ENCODE results near the gene NLGN1. TPM values are rescaled to one million over a fixed set of nuclear protein-coding genes. Genes with fewer than 3 reads are reported as not detected.
"Not testable (repeated sequence)": the region's sequence is repeated elsewhere in the genome, so short reads cannot be mapped to it uniquely, and the experiment has no call there.

The NLGN1 gene
- polyA plus RNA-seq, 1 donor from 2014 or later: 2.7 TPM

GRCh38 chr3:173380681-173381080, 16.9 kb upstream of the NLGN1 start:
- Histone ChIP-seq H3K9ac (ENCODE audit: low read length) (no peak overlapping the region), H3K4me2 (ENCODE audit: low read length) (no peak overlapping the region), H3K27me3 (ENCODE audit: insufficient read depth, low read depth, low read length) (no peaks in the 10 kb centered on the region), H3K4me3 (ENCODE audit: low read length) (no peak overlapping the region), H3K79me2 (replicated peaks; ENCODE audit: insufficient read depth, low read length) (no peaks in the 10 kb centered on the region), H3F3A (ENCODE audit: insufficient read depth, low read length, poor library complexity, severe bottlenecking) (no peaks in the 10 kb centered on the region), H4K20me1 (ENCODE audit: insufficient read depth) (no peaks in the 10 kb centered on the region), H2AFZ (ENCODE audit: low read depth, low read length) (no peak overlapping the region), H3K36me3 (ENCODE audit: insufficient read depth, low read length) (no peaks in the 10 kb centered on the region), H3K27ac (ENCODE audit: low read length) (no peak overlapping the region), H3K9me3 (ENCODE audit: low read length) (no peaks in the 10 kb centered on the region), H3K9me2 (ENCODE audit: insufficient read depth, low read length) (no peaks in the 10 kb centered on the region)
- TF ChIP-seq CTCF (IDR thresholded peaks at IDR 0.05; ENCODE audit: poor library complexity, severe bottlenecking) (no peak), EP300 (conservative IDR thresholded peaks at IDR 0.05; ENCODE audit: poor library complexity, severe bottlenecking) (no peak), MXI1 (conservative IDR thresholded peaks at IDR 0.05; ENCODE audit: poor library complexity, severe bottlenecking) (no peak), REST (IDR thresholded peaks at IDR 0.05; ENCODE audit: borderline replicate concordance) (no peak), EZH2 (IDR thresholded peaks at IDR 0.05; ENCODE audit: borderline replicate concordance, insufficient read depth, low read length, poor library complexity, severe bottlenecking) (no peak), SMC3 (conservative IDR thresholded peaks at IDR 0.05; ENCODE audit: poor library complexity) (no peak), POLR2AphosphoS5 (IDR thresholded peaks at IDR 0.05) (no peak), TAF1 (IDR thresholded peaks at IDR 0.05; ENCODE audit: low read depth) (no peak), RAD21 (conservative IDR thresholded peaks at IDR 0.05) (no peak)

GRCh38 chr3:173381936-173382335, 15.6 kb upstream of the NLGN1 start:
- not testable (repeated sequence) for H3K9me3 ChIP-seq (ENCODE audit: low read length); H3K9me2 ChIP-seq (ENCODE audit: insufficient read depth, low read length); H3K9ac ChIP-seq (ENCODE audit: low read length); H3K27ac ChIP-seq (ENCODE audit: low read length); H3F3A ChIP-seq (ENCODE audit: insufficient read depth, low read length, poor library complexity, severe bottlenecking); H3K36me3 ChIP-seq (ENCODE audit: insufficient read depth, low read length); H3K79me2 ChIP-seq (replicated peaks; ENCODE audit: insufficient read depth, low read length); H2AFZ ChIP-seq (ENCODE audit: low read depth, low read length); H3K4me3 ChIP-seq (ENCODE audit: low read length); H3K27me3 ChIP-seq (ENCODE audit: insufficient read depth, low read depth, low read length); H4K20me1 ChIP-seq (ENCODE audit: insufficient read depth); H3K4me2 ChIP-seq (ENCODE audit: low read length)

GRCh38 chr3:173395073-173395411, 2.5 kb upstream of the NLGN1 start:
- H3K4me2 ChIP-seq (ENCODE audit: low read length): peak overlapping the region; percentile 95
- peaks cover 15% of the 10 kb centered on the region for H3K27me3 ChIP-seq (ENCODE audit: insufficient read depth, low read depth, low read length)
- no peaks in the 10 kb centered on the region for H3K36me3 ChIP-seq (ENCODE audit: insufficient read depth, low read length)
- peaks cover 8% of the 10 kb centered on the region for H3K79me2 ChIP-seq (replicated peaks; ENCODE audit: insufficient read depth, low read length)
- H3K9me3 ChIP-seq (ENCODE audit: low read length): no peaks in the 10 kb centered on the region
- H2AFZ ChIP-seq (ENCODE audit: low read depth, low read length): peak overlapping the region; percentile 36
- H3F3A ChIP-seq (ENCODE audit: insufficient read depth, low read length, poor library complexity, severe bottlenecking): peaks cover 10% of the 10 kb centered on the region
- TF ChIP-seq TAF1 (IDR thresholded peaks at IDR 0.05; ENCODE audit: low read depth) (no peak), CTCF (IDR thresholded peaks at IDR 0.05; ENCODE audit: poor library complexity, severe bottlenecking) (no peak), SMC3 (conservative IDR thresholded peaks at IDR 0.05; ENCODE audit: poor library complexity) (no peak), POLR2AphosphoS5 (IDR thresholded peaks at IDR 0.05) (no peak), REST (IDR thresholded peaks at IDR 0.05; ENCODE audit: borderline replicate concordance) (no peak), MXI1 (conservative IDR thresholded peaks at IDR 0.05; ENCODE audit: poor library complexity, severe bottlenecking) (no peak), EZH2 (IDR thresholded peaks at IDR 0.05; ENCODE audit: borderline replicate concordance, insufficient read depth, low read length, poor library complexity, severe bottlenecking) (no peak), EP300 (conservative IDR thresholded peaks at IDR 0.05; ENCODE audit: poor library complexity, severe bottlenecking) (no peak), RAD21 (conservative IDR thresholded peaks at IDR 0.05) (no peak)
- no peaks in the 10 kb centered on the region for H4K20me1 ChIP-seq (ENCODE audit: insufficient read depth)
- no peaks in the 10 kb centered on the region for H3K9me2 ChIP-seq (ENCODE audit: insufficient read depth, low read length)
- H3K4me3 ChIP-seq (ENCODE audit: low read length): peak overlapping the region; percentile 87
- no peak overlapping the region for H3K27ac ChIP-seq (ENCODE audit: low read length)
- peak overlapping the region; percentile 58 for H3K9ac ChIP-seq (ENCODE audit: low read length)

All from neural cell (in vitro differentiated cells).